Spleen (tissue), 11 donors: ENCODE data around the gene CACNA1C. TPM values are rescaled to one million over a fixed set of nuclear protein-coding genes. Genes with fewer than 3 reads are reported as not detected.

Experiments
- DNase-seq: peaks from one replicate; pipeline ENCODE4 v3.0.0-alpha.2; 2020
- H3K27ac ChIP-seq, 8 donors: fragments of 200-600 bp; sonication (generic) in 7 of 8; 1 replicate in 4 of 8; 2 replicates in 4 of 8; pipeline versions ENCODE4 v1.5.0 to v1.8.0; 2016 to 2021; ENCODE audit warnings: inconsistent platforms in 4 of 8, mild to moderate bottlenecking in 4 of 8, moderate library complexity in 1 of 8
- H3K27me3 ChIP-seq, 7 donors: fragments of 200-600 bp; sonication (generic) in 6 of 7; replicated peaks in 1 of 7; 1 replicate in 4 of 7; 2 replicates in 3 of 7; pipeline versions ENCODE4 v1.5.0 to v1.8.0; 2016 to 2021; ENCODE audit warnings: inconsistent platforms in 3 of 7, mild to moderate bottlenecking in 1 of 7
- H3K36me3 ChIP-seq, 6 donors: fragments of 200-600 bp; sonication (generic) in 5 of 6; 1 replicate in 4 of 6; 2 replicates in 2 of 6; pipeline versions ENCODE4 v1.5.0 to v1.8.0; 2016 to 2021; ENCODE audit warnings: inconsistent platforms in 2 of 6
- H3K4me1 ChIP-seq, 6 donors: fragments of 200-600 bp; sonication (generic) in 5 of 6; 1 replicate in 3 of 6; 2 replicates in 3 of 6; pipeline versions ENCODE4 v1.5.0 to v1.8.0; 2016 to 2021; ENCODE audit warnings: inconsistent platforms in 3 of 6
- H3K4me3 ChIP-seq, 8 donors: fragments of 200-600 bp; sonication (generic) in 7 of 8; 1 replicate in 4 of 8; 2 replicates in 4 of 8; pipeline versions ENCODE4 v1.5.0 to v1.8.0; 2016 to 2021; ENCODE audit warnings: inconsistent platforms in 4 of 8, mild to moderate bottlenecking in 4 of 8, moderate library complexity in 2 of 8
- H3K9me3 ChIP-seq, 8 donors: fragments of 200-600 bp; sonication (generic) in 7 of 8; 1 replicate in 4 of 8; 2 replicates in 4 of 8; pipeline versions ENCODE4 v1.5.0 to v1.8.0; 2016 to 2021; ENCODE audit warnings: inconsistent platforms in 4 of 8
- POLR2A ChIP-seq, 3 donors: fragments of 450-650 bp; IDR thresholded peaks; one replicate each; pipeline ENCODE4 v1.5.1; 2017; ENCODE audit warnings: antibody characterized with exemption in 3 of 3, mild to moderate bottlenecking in 1 of 3
- POLR2AphosphoS5 ChIP-seq, 3 donors: sonication (generic); formaldehyde crosslinking; IDR thresholded peaks; one replicate each; pipeline ENCODE4 v1.5.1; 2017; ENCODE audit warnings: antibody characterized with exemption in 3 of 3
- WGBS, 5 donors: extraction: QIAGEN DNeasy Blood & Tissue Kit in 3 of 5; methylation state at CpG; one replicate each; pipeline versions ENCODE4 v1.1.5 to v1.1.7; 2013 to 2018; 5-methylcytosine and 5-hydroxymethylcytosine counted together
- intact Hi-C: fragments of 100-400 bp; cut with DNase I; formaldehyde crosslinking; loops from one replicate; pipeline ENCODE4 v1.15.0; 2023; ENCODE audit warnings: low total_unique reads
- polyA plus RNA-seq, 3 donors: library from polyadenylated mRNA; stranded (reverse); fragments of 200-250 nt; gene quantifications; one replicate each; pipeline ENCODE4 v1.2.1, GENCODE V29; 2013
- total RNA-seq, 7 donors: library from RNA; depleted of rRNA in 3 of 7; stranded (reverse); fragments of >200 nt in 3 of 7; fragmentation: NEBNext Ultra II Directional in 4 of 7; extraction: Animal tissue kit (Norgen Biotek cat#: 25700) in 4 of 7; gene quantifications; one replicate each; pipeline versions ENCODE4 v1.1.0 to v1.2.1, GENCODE V29; 2016 to 2021
- TF ChIP-seq, protein P1 (sequence below), 11 experiments: fragments of 200-600 bp in 7 of 11; fragments of 450-650 bp in 4 of 11; sonication (generic) in 4 of 11; IDR thresholded peaks in 8 of 11; conservative IDR thresholded peaks in 3 of 11; 1 replicate in 7 of 11; 2 replicates in 4 of 11; pipeline versions ENCODE4 v1.4.0 to v1.8.0; 2016 to 2021; ENCODE audit warnings: antibody characterized with exemption in 11 of 11, inconsistent platforms in 4 of 11, mild to moderate bottlenecking in 1 of 11
- donor health status: healthy with polysubstance abuse.
- donor health status: DM: no; HTN: no; CAD: no; lungs with moderate emphysema.
- donor health status: DM: no; HTN: no; CAD: no.
- donor health status: Bipolar disorder and iron deficiency.
- donor health status: healthy.
- donor health status: DM: no; HTN: no; CAD: no.
- donor health status: DM: yes; HTN: yes; CAD: no.

The CACNA1C gene
- total and polyA plus RNA-seq, 10 donors, result 0.67 to 27.6 (median 18.4) TPM

DNA sequence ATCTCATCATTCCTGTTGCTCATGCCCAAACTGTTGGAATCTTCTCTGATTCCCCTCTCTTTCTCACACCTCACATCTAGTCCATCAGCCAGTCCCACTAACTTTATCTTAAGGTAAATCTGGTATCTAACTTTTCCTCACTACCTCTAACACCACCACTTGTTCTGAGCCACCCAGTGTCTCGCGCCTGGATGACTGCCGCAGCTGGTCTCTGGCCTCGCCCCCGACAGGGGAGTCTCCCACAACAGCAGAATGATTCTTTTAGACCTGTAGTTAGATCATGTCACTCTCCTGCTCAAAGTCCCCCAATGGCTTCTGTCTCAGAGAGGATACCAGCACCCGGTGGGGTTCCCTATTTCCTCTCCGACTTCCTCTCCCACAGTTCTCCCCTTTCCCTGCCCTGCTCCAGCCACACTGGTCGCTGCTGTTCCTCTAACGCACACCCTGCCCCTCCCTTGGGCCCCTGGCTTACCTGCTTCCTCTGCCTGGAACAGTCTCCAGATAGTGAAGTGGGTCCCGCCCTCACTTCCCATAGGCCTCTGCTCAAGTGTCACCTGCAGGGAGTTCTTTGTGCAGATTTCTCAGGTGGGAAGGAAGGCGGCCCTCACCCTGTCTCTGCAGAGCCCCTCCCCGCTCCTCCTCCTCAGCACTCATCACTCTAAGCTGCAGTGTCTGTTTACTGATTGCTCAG, 403.5 kb downstream of the CACNA1C start:
- 74 to 81% (median 78%) methylated on average over 11 to 12 of the region's 12 CpGs for WGBS, 5 donors
- Histone ChIP-seq H3K27me3 (no peaks in the 10 kb centered on the region), H3K27ac (peak overlapping the region in 1 of 8 donors; percentile 42), H3K4me3 (no peak overlapping the region), H3K9me3 (no peaks in the 10 kb centered on the region), H3K36me3 (no peaks in the 10 kb centered on the region), H3K4me1 (peaks cover 0 to 27% (median 11%) of the 10 kb centered on the region in 6 donors)
- TF ChIP-seq, protein P1, sequence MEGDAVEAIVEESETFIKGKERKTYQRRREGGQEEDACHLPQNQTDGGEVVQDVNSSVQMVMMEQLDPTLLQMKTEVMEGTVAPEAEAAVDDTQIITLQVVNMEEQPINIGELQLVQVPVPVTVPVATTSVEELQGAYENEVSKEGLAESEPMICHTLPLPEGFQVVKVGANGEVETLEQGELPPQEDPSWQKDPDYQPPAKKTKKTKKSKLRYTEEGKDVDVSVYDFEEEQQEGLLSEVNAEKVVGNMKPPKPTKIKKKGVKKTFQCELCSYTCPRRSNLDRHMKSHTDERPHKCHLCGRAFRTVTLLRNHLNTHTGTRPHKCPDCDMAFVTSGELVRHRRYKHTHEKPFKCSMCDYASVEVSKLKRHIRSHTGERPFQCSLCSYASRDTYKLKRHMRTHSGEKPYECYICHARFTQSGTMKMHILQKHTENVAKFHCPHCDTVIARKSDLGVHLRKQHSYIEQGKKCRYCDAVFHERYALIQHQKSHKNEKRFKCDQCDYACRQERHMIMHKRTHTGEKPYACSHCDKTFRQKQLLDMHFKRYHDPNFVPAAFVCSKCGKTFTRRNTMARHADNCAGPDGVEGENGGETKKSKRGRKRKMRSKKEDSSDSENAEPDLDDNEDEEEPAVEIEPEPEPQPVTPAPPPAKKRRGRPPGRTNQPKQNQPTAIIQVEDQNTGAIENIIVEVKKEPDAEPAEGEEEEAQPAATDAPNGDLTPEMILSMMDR (IDR thresholded peaks at IDR 0.05 in 8 of 11, conservative IDR thresholded peaks at IDR 0.05 in 3 of 11), result no peak
- TF ChIP-seq POLR2AphosphoS5 (IDR thresholded peaks at IDR 0.05) (no peak), POLR2A (IDR thresholded peaks at IDR 0.05) (no peak)
- DNase-seq, result no peak
- intact Hi-C loops, result no loop called here

DNA sequence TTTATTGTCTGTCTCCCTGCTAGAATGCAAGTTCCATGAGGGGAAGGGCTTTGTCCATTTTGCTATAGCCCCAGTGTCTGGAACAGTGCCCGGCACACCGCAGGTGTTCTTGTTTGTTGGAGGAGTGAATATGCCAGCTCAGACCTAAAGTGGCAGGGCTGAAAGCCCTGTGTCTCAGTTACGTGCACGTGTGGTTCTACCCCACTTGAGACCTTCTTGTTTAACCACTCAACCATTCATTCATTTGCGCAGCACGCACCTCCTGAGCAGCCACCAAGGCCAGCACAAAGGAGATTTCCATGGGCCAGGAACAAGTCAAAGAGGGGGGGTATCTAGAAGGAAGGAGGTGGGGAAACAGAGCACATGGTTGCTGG, 404.0 kb downstream of the CACNA1C start:
- 90 to 99% (median 94%) methylated on average over 6 of the region's 6 CpGs for WGBS, 5 donors
- Histone ChIP-seq H3K4me1 (peaks cover 0 to 27% (median 11%) of the 10 kb centered on the region in 6 donors), H3K36me3 (no peaks in the 10 kb centered on the region), H3K27ac (peak overlapping the region in 3 of 8 donors; percentile 42 to 59 (median 57)), H3K4me3 (no peak overlapping the region), H3K27me3 (no peaks in the 10 kb centered on the region), H3K9me3 (no peaks in the 10 kb centered on the region)
- TF ChIP-seq POLR2A (IDR thresholded peaks at IDR 0.05) (no peak), POLR2AphosphoS5 (IDR thresholded peaks at IDR 0.05) (no peak)
- TF ChIP-seq, protein P1 (IDR thresholded peaks at IDR 0.05 in 8 of 11, conservative IDR thresholded peaks at IDR 0.05 in 3 of 11), result no peak
- no peak for DNase-seq
- intact Hi-C loops, result no loop called here

DNA sequence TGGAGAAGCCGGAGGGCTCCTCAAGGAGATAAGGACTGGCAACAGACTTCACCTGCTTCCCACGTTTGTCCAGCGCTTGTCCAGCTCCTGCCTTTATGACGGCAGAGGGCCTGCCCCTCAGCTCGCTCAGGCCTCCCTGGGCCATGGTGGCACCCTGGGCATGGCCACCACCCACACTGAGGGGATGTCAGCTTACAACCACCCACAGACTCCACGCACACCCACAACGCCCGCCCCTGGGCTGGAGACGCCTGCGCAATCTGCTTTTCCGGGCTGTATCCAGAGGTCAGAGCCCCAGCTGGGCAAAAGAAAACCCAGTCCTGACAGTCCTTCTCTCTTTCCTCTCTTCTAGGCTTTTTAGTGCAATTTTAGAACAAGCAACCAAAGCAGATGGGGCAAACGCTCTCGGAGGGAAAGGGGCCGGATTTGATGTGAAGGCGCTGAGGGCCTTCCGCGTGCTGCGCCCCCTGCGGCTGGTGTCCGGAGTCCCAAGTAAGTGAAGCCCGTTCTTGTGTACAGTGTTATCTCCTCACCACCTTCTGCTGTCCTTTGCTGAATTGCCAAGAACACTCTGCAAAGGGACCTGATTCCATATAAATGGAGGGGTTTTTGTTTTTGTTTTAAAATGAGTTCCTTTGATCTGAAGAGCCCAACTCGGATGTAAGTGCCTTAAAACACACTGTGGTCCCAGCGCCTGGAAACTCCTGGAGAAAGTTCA, 404.6 kb downstream of the CACNA1C start:
- no peaks in the 10 kb centered on the region for H3K36me3 ChIP-seq
- intact Hi-C loops, result no loop called here
- 86 to 93% (median 92%) methylated on average over 19 to 23 of the region's 23 CpGs for WGBS, 5 donors
- H3K27me3 ChIP-seq, result no peaks in the 10 kb centered on the region
- peak overlapping the region in 6 of 8 donors; percentile 3 to 59 (median 50) for H3K27ac ChIP-seq
- peaks cover 0 to 27% (median 11%) of the 10 kb centered on the region in 6 donors for H3K4me1 ChIP-seq
- no peak for TF ChIP-seq POLR2A (IDR thresholded peaks at IDR 0.05)
- TF ChIP-seq, protein P1 (IDR thresholded peaks at IDR 0.05 in 8 of 11, conservative IDR thresholded peaks at IDR 0.05 in 3 of 11), result no peak
- TF ChIP-seq POLR2AphosphoS5 (IDR thresholded peaks at IDR 0.05), result no peak
- no peak for DNase-seq
- H3K4me3 ChIP-seq, result no peak overlapping the region
- no peaks in the 10 kb centered on the region for H3K9me3 ChIP-seq

DNA sequence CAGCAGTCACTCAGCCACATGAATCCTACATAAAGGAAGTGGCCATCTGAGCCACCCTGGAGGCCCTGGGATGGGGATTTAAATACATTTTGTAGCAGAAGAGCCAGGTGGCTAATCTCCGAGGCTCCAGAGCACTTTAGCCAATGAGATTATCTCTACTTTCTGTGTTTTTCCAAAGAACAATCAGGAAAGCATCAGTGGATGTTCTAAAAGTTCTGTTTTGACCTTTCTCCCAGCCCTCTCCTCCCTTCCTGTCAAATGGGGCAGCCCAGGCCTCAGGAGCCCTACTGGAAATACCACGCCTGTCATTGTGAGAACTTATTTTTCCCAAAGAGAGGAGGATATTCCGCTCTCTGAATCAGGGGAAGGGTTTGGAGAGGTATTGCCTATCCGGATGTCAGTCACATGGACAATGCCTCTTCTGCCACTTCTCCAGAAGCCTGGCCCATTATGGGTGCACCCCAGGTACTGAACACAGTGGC, 405.2 kb downstream of the CACNA1C start:
- H3K27ac ChIP-seq, result peak overlapping the region in 6 of 8 donors; percentile 3 to 59 (median 50)
- DNase-seq, result no peak
- H3K4me3 ChIP-seq, result no peak overlapping the region
- WGBS, 5 donors, result 69 to 82% (median 75%) methylated on average over 4 of the region's 4 CpGs
- no peaks in the 10 kb centered on the region for H3K27me3 ChIP-seq
- H3K36me3 ChIP-seq, result no peaks in the 10 kb centered on the region
- TF ChIP-seq, protein P1 (IDR thresholded peaks at IDR 0.05 in 8 of 11, conservative IDR thresholded peaks at IDR 0.05 in 3 of 11), result no peak
- TF ChIP-seq POLR2AphosphoS5 (IDR thresholded peaks at IDR 0.05) (peak in 1 of 3 donors; percentile 35), POLR2A (IDR thresholded peaks at IDR 0.05) (no peak)
- intact Hi-C loops, result no loop called here
- H3K9me3 ChIP-seq, result no peaks in the 10 kb centered on the region
- peaks cover 0 to 25% (median 10%) of the 10 kb centered on the region in 6 donors for H3K4me1 ChIP-seq
